Ovary (tissue), 3 donors: ENCODE measurements around the gene MAP1B.

Source experiments
- CTCF ChIP-seq, 3 donors: fragments of 450-650 bp in 2 of 3; fragments of 200-600 bp in 1 of 3; IDR thresholded peaks; one replicate each; pipeline versions ENCODE4 v1.5.1 to v1.8.0; 2016 to 2022; ENCODE audit warnings: antibody characterized with exemption in 3 of 3, mild to moderate bottlenecking in 1 of 3
- POLR2A ChIP-seq: fragments of 450-650 bp; IDR thresholded peaks from one replicate; pipeline ENCODE4 v1.6.1; 2017; ENCODE audit warnings: antibody characterized with exemption, mild to moderate bottlenecking, moderate library complexity
- donor health status: DM: no; HTN: no; CAD: no.

GRCh38 chr5:72187388-72188075 is 80.3 kb downstream of the MAP1B start:
- no peak for TF ChIP-seq POLR2A
- TF ChIP-seq CTCF (IDR thresholded peaks at IDR 0.05): no peak
